Fibroblast of peridontal ligament (primary cell): ENCODE measurements around the gene DDO.

Experiments used
- DNase-seq: peaks from one replicate; pipeline ENCODE4 v3.0.0-alpha.2; 2010; ENCODE audit errors: extremely low read depth

DDO gene

DNA sequence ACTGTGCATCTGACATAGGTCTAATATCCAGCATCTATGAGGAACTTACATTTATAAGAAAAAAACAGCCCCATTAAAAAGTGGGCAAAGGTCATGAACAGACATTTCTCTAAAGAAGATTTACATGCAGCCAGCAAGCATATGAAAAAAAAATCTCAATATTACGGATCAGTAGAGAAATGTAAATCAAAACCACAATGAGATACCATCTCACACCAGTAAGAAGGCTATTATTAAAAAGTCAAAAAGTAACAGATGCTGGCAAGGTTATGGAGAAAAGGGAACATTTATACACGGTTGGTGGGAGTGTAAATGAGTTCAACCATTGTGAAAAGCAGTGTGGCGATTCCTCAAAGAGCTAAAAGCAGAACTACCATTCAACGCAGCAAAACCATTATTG, 70.3 kb downstream of the DDO start:
- DNase-seq, result no peak

DNA sequence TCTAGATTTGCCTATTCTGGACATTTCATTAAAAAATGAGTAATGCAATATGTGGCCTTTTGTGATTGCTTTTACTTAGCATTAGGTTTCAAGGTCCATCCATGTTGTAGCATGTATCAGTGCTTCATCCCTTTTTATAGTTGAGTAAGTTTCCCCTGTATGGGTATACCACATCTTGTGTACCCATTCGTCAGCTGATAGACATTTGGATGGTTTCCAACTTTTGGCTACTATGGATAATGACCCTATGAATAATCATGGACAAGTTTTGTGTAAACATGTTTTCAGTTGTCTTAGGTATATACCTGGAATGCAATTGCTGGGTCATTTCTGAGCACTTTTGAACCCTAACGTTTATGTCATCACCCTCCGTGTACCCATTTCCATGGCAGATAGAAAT, 72.6 kb downstream of the DDO start:
- DNase-seq, result no peak
